Activated naive CD8-positive, alpha-beta T cell treated with anti-CD3 and anti-CD28 coated beads, Interleukin-2, amount 50 U/mL, for 24 hours (primary cell): ENCODE measurements around the gene CAT.

Experiments
- ATAC-seq: fragments of 150-1000 bp; cut with Tn5 transposase; one replicate; pipeline ENCODE4 v1.10.0; 2021
- DNase-seq: peaks from one replicate; pipeline ENCODE4 v3.0.0; 2021
- H3K27ac Mint-ChIP-seq: one replicate; pipeline ENCODE4 v1.8.0; 2021; ENCODE audit warnings: mild to moderate bottlenecking, mixed read lengths
- H3K27me3 Mint-ChIP-seq: one replicate; pipeline ENCODE4 v1.8.0; 2021; ENCODE audit warnings: mixed read lengths
- H3K36me3 Mint-ChIP-seq: one replicate; pipeline ENCODE4 v1.8.0; 2021; ENCODE audit warnings: low read depth, mixed read lengths
- H3K4me1 Mint-ChIP-seq: one replicate; pipeline ENCODE4 v1.8.0; 2021; ENCODE audit warnings: mixed read lengths
- H3K4me3 Mint-ChIP-seq: one replicate; pipeline ENCODE4 v1.8.0; 2021; ENCODE audit warnings: mild to moderate bottlenecking, moderate library complexity, mixed read lengths
- H3K9me3 Mint-ChIP-seq: one replicate; pipeline ENCODE4 v1.8.0; 2021; ENCODE audit warnings: mixed read lengths

Gene CAT

DNA sequence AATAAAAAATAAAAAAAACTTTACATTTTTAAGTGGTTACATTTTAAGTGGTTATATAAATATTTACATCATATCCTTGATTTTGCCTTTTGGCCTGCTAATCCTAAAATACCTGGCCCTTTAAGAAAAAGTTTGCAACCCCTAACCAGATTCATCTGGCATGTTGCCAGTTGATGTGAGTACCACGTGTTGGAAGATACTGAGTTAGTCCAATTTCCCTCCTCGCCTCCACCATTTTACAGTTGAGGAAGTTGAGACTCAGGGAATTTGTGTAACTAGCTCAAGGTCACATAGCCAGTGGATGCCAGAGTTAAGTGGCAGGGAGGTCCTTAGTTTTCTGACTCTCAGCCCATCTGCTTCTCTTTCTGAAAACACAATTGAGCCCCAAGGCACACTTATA, 69.8 kb downstream of the CAT start:
- H3K36me3 Mint-ChIP-seq, result no peaks in the 10 kb centered on the region
- H3K4me1 Mint-ChIP-seq, result no peaks in the 10 kb centered on the region
- no peak for DNase-seq
- H3K9me3 Mint-ChIP-seq, result no peaks in the 10 kb centered on the region
- H3K27ac Mint-ChIP-seq, result no peak overlapping the region
- no peak for ATAC-seq
- H3K27me3 Mint-ChIP-seq, result no peaks in the 10 kb centered on the region
- H3K4me3 Mint-ChIP-seq, result no peak overlapping the region

DNA sequence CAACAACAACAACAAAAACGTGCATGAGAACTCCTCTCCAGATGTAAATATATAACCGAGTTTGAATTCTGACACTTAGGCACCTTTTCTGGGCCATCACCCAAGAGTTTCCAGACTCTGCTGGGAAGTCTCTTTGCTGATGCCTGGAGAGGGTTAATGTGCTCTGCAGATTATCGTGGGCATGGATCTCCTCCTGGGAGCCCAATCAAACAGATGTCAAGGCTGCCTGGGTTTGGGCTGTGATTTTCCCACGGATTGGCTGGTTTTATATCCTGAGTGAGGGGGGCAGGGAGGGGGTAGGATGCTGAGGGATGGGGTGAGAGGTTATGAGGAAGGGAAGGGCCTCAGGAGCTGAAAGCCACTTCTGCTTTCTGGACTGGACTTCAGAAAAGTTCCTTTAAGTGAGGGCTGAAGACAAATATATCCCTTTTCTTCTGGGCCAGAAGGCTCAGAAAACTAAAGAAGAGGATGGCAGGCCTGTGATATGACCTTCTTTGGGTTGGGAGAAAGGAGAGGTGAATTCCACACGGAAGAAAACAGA, 70.7 kb downstream of the CAT start:
- Mint-ChIP-seq H3K4me3 (no peak overlapping the region), H3K27ac (no peak overlapping the region), H3K36me3 (no peaks in the 10 kb centered on the region), H3K4me1 (no peaks in the 10 kb centered on the region), H3K9me3 (no peaks in the 10 kb centered on the region), H3K27me3 (no peaks in the 10 kb centered on the region)
- no peak for DNase-seq
- no peak for ATAC-seq

DNA sequence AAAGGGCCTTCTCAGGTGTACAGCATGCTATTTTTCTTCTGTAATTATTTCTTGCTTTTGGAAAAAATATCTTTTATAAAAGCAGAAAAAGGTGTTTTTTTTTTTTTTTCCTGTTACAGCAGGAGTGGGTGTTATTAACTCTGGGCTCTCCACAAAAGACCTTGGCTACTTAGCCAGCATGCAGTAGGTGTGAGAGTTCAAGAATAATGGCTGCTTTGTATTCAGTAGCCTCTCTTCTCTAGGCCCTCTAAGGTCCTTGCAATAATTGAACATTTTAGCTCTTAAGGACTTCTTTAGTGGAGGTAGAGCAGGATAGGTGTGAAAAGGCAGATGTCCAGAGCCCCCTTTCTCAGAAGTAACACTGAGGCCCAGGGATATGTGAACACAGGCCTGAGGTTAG, 71.5 kb downstream of the CAT start:
- Mint-ChIP-seq H3K27ac (no peak overlapping the region), H3K4me3 (no peak overlapping the region), H3K9me3 (no peaks in the 10 kb centered on the region), H3K36me3 (no peaks in the 10 kb centered on the region), H3K27me3 (no peaks in the 10 kb centered on the region), H3K4me1 (no peaks in the 10 kb centered on the region)
- ATAC-seq, result no peak
- DNase-seq, result no peak

DNA sequence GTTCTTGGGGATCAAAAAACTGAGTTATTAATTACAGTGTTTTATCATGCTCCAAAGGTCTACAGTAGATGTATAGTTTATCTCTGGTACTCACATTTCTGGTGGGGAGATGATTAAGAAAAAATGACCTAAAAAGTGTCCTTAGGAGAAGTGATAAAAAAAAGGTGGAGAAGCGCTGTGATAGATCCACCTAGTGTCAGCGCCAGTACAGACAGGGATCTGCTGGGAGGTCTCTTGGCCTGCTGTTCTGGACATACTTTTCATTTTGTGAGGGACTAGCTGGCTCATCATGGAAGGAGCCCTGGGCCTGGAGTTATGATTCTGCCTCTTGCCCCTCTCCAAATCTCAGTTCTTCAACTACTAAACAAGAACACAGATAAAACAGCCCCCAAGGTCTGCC, 71.9 kb downstream of the CAT start:
- peaks cover under 1% of the 10 kb centered on the region for H3K27me3 Mint-ChIP-seq
- H3K4me3 Mint-ChIP-seq, result no peak overlapping the region
- H3K36me3 Mint-ChIP-seq, result no peaks in the 10 kb centered on the region
- no peak overlapping the region for H3K27ac Mint-ChIP-seq
- ATAC-seq (no peak), DNase-seq (no peak)
- H3K9me3 Mint-ChIP-seq, result no peaks in the 10 kb centered on the region
- H3K4me1 Mint-ChIP-seq, result no peaks in the 10 kb centered on the region

DNA sequence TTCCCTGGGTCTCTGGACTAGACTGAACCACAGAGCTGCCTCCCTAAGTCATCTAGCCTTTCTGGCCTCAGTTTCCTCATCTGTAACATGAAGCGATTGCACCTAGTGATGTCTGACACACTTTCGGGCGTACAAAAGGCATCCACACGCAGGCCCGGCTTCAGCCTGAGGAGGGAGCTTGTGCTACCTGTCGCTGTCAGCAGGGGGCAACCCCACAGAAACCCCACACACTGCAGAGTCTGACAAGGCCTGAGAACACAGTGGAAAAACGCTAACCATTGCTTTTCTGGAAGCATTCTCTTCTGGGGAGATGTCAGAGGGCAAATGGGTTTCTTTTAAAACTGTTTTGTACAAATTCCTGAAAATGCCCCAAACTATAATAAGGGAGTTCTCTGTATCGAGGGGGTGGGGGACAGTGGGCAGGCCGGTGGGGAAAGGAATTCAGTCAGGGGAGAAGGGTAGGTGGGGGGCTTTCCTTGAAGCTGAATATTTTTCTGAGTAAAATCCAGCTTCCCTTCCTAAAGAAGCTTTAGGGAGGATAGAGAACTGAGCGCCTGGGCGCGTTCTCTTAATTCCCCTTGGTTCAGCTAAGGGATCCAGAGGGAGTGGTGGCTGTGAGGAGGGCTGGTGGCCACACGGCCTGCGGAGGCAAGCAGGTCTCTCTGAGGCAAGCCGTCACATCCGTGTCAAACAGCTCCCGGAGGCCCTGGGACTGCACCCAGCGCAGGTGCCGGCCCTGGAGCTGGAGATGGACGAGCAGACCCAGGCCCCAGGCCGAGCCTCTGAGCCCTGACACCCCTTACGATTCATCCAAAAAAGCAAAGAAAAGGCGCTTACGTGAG, 74.3 kb downstream of the CAT start:
- peak; percentile 92 for ATAC-seq
- no peak overlapping the region for H3K4me3 Mint-ChIP-seq

DNA sequence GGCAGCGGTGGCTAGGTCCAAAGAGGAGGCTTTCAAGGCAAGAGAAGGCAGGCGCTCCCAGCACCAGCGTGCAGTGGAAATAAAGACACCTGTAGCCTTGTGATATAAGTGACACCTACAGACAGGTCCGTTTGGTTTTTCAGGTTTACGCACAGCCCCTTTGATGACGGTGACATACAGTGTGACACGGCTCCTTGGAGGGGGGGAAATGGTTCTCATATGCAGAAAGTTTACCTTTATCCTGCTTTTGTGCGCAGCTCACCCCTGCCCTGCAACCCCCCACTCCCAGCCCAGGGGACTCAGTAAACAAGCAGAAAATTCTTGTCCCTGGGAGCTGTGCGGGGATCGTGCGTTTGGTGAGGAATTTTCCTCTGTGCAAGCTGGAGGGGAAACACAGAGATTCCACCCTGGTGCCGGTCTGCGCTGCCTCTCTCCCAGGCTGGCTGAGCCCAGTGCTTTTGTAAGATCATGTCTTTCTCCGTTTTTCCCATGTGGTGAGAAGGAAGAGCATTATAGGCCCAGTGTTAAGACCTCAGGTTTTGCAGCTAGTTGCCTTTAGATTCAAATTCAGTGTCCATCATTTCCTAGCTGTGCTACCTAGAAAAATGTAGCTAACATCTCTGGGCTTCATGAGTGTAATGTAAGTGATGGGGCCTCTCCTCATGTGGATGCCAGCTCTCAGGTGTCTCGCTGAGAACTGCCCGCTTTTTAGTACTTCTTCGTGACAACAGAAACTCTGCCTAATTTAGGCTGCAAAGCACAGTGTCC, 75.1 kb downstream of the CAT start, which contains the start of gene ELF5:
Gene ELF5 (minus strand): TSS at position 113 of the 768 bp plus-strand sequence. CDS start 8,045 bp downstream, outside the sequence.
- Mint-ChIP-seq H3K9me3 (no peaks in the 10 kb centered on the region), H3K27ac (no peak within 1 kb of the TSS), H3K36me3 (no peaks in the 10 kb centered on the region), H3K4me1 (no peaks in the 10 kb centered on the region), H3K27me3 (peaks cover 2% of the 10 kb centered on the region), H3K4me3 (no peak within 1 kb of the TSS)
- ATAC-seq, result no peak
- no peak for DNase-seq

More for the DNA sequence above, 74.3 kb downstream of the CAT start:
- Mint-ChIP-seq H3K27ac (no peak overlapping the region), H3K27me3 (peaks cover 2% of the 10 kb centered on the region), H3K4me1 (no peaks in the 10 kb centered on the region), H3K9me3 (no peaks in the 10 kb centered on the region), H3K36me3 (no peaks in the 10 kb centered on the region)
- DNase-seq, result peak; percentile 60

DNA sequence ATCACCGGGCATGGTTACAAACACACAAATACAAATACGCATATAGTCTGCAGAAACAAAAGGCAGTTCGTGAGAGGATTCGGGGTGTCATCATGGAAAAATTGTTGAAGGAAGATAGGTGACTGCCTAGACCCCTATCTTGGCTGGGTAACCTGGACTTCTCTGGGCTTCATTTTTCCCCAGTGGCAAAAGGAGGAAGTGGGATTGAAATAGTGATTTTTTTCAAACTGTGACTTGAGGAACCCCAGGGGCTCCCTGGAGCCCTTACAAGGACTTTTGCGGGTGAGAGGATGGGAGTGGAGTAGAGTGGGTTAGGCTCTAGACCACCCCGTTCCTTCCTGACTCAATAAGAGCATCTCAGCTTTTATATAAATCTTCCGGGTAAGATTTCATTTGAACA, 75.9 kb downstream of the CAT start:
- H3K4me3 Mint-ChIP-seq, result no peak overlapping the region
- H3K4me1 Mint-ChIP-seq, result no peaks in the 10 kb centered on the region
- H3K36me3 Mint-ChIP-seq, result no peaks in the 10 kb centered on the region
- H3K27ac Mint-ChIP-seq, result no peak overlapping the region
- DNase-seq, result no peak
- H3K9me3 Mint-ChIP-seq, result no peaks in the 10 kb centered on the region
- no peak for ATAC-seq
- H3K27me3 Mint-ChIP-seq, result peaks cover 2% of the 10 kb centered on the region

DNA sequence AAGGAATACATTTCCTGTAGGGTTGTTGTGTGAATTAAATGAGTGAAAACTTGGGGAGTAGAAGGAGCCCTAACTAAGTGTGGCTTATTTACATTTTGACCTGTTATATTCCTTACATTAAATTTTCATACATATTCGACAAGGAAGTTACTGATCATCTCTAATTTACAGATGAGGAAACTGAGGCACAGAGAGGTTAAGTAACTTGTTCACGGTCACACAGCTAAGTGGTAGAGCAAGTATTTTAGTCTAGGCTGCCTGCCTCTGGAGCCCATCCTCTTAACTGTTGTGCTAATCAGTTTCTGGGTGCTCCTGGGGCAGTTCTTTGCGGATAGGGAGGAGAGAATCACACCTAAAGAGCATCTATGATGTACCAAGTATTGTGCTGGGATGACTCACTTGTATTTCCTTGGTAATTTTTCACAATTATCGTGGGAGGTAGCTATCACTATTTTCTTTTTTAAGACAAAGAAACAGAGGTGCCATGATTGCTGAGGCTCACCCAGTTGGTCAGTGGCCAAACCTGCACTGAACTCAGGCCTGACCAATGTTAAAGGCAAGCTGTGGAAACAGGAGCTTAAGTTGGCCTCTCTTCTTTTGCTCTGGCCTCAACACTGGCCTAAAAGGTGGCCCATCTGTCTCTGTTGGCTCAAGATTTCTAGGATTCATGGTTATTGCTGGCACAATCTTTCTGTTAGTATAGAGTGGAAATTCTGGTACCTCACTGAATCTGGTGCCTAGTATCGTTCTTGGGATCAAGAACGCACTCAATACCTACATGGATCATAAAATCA, 77.7 kb downstream of the CAT start:
- H3K27ac Mint-ChIP-seq, result no peak overlapping the region
- DNase-seq (no peak), ATAC-seq (no peak)
- no peak overlapping the region for H3K4me3 Mint-ChIP-seq
- H3K27me3 Mint-ChIP-seq, result peaks cover 2% of the 10 kb centered on the region
- H3K36me3 Mint-ChIP-seq, result no peaks in the 10 kb centered on the region
- no peaks in the 10 kb centered on the region for H3K4me1 Mint-ChIP-seq
- no peaks in the 10 kb centered on the region for H3K9me3 Mint-ChIP-seq

DNA sequence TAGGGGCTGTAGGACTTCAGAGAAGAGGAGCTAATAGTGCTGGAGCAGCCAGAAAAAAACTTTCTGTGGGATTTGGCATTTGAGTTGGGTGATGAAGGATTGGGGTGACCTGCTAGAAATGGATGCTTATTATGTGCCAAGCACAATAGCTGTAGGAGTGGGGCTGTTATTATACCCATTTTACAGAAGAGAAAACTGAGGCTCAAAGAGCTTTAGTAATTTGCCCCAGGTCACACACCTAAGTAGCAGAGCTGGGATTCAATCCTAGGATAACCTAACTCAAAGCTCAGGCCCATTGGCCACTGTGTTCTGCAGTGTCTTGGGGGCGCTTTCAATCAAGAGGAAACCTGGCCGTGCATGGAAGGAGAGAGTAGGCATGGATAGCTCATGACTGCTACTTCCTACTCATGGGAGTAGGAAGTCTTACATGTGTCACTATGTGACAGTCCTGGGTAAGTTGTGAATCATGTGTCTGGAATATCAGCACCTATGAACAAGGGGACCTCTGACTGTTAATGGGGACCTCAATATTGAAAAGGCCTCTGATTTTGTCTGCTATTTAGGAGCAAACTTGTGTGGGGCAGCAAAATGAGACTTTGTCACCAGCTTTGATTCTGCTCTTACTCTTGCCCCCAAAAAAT, 81.0 kb downstream of the CAT start:
- Mint-ChIP-seq H3K27ac (no peak overlapping the region), H3K4me3 (no peak overlapping the region), H3K27me3 (peaks cover 2% of the 10 kb centered on the region), H3K4me1 (no peaks in the 10 kb centered on the region), H3K36me3 (no peaks in the 10 kb centered on the region), H3K9me3 (no peaks in the 10 kb centered on the region)
- ATAC-seq, result no peak
- DNase-seq, result no peak

DNA sequence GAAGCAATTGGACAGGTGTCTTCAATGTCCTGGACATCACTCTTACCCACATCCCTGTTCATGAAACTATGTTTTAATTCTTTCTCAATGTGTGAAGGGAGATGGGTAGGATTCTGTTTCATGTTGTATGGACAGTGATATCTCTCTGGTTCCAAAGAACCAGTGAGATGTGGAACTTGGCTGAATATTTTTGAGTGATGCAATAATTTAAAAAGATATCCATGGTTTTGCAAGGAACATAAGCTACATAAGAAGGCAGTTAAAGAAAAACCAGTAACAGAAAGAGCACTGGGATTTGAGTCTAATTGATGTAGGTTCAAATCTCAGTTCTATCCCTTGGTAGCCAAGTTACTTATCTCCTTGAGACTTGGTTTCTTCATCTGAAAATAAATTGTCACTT, 82.5 kb downstream of the CAT start:
- no peaks in the 10 kb centered on the region for H3K4me1 Mint-ChIP-seq
- H3K27ac Mint-ChIP-seq, result no peak overlapping the region
- no peak overlapping the region for H3K4me3 Mint-ChIP-seq
- H3K27me3 Mint-ChIP-seq, result peaks cover under 1% of the 10 kb centered on the region
- no peaks in the 10 kb centered on the region for H3K9me3 Mint-ChIP-seq
- no peaks in the 10 kb centered on the region for H3K36me3 Mint-ChIP-seq
- DNase-seq (no peak), ATAC-seq (no peak)
